Thymus (tissue), 2 donors: ENCODE results near the gene GLP1R. TPM values are rescaled to one million over a fixed set of nuclear protein-coding genes. Genes with fewer than 3 reads are reported as not detected.

Experiments
- polyA plus RNA-seq: library from polyadenylated mRNA; stranded (reverse); fragments of 200-250 nt; gene quantifications from one replicate; pipeline ENCODE4 v1.2.3, GENCODE V29; 2013
- total RNA-seq: library from RNA; stranded (reverse); fragments of 120-200 nt; gene quantifications from one replicate; pipeline ENCODE4 v1.2.4, GENCODE V29; 2013
- donor health status: healthy.

The GLP1R gene
- total and polyA plus RNA-seq, 2 donors = under 0.01 to 0.07 TPM

Other genes starting within 250 kb of the GLP1R start
- gene SAYSD1, start 66.4 kb downstream of the GLP1R start, total RNA-seq = 18.8 TPM
- gene SAYSD1, start 66.4 kb downstream of the GLP1R start, polyA plus RNA-seq = 51.7 TPM
- gene KCNK5, start 180.7 kb downstream of the GLP1R start, total RNA-seq = 3.9 TPM
- 2.6 TPM for gene KCNK5, start 180.7 kb downstream of the GLP1R start, polyA plus RNA-seq